ENCODE results near the gene CPSF7. TPM values are rescaled to one million over a fixed set of nuclear protein-coding genes. Genes with fewer than 3 reads are reported as not detected.
A peak's percentile ranks its signal among the peaks of the same experiment; 100 is the strongest.
"Not testable (repeated sequence)": the region's sequence is repeated elsewhere in the genome, so short reads cannot be mapped to it uniquely, and the experiment has no call there.

CPSF7 gene
- total RNA-seq, 1 donor from 2014 or later = 124 TPM

DNA sequence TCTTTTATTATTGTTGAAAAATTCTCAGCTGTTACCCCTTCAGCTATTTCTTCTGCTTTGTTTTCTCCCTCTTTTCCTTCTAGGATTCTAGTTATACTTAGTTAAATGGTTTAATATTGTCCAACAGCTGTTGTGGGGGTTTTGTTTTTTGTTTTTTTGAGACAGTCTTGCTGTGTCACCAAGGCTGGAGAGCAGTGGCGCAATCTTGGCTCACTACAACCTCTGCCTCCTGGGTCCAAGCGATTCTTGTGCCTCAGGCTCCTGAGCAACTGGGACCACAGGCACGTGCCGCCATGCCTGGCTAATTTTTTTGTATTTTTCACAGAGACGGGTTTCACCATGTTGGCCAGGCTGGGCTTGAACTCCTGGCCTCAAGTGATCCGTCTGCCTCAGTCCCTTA lies 12.8 kb upstream of the CPSF7 start:
- ATAC-seq (ENCODE audit: low read depth) (no peak), DNase-seq (no peak)
- ChIA-PET POLR2A (no interaction called here), CTCF (no interaction called here)
- Mint-ChIP-seq H3K27me3 (no peaks in the 10 kb centered on the region), H3K4me1 (no peaks in the 10 kb centered on the region), H3K36me3 (ENCODE audit: low read depth) (peaks cover 93% of the 10 kb centered on the region), H3K9me3 (no peaks in the 10 kb centered on the region), H3K27ac (no peak overlapping the region), H3K4me3 (no peak overlapping the region)
- TF ChIP-seq, protein P1, sequence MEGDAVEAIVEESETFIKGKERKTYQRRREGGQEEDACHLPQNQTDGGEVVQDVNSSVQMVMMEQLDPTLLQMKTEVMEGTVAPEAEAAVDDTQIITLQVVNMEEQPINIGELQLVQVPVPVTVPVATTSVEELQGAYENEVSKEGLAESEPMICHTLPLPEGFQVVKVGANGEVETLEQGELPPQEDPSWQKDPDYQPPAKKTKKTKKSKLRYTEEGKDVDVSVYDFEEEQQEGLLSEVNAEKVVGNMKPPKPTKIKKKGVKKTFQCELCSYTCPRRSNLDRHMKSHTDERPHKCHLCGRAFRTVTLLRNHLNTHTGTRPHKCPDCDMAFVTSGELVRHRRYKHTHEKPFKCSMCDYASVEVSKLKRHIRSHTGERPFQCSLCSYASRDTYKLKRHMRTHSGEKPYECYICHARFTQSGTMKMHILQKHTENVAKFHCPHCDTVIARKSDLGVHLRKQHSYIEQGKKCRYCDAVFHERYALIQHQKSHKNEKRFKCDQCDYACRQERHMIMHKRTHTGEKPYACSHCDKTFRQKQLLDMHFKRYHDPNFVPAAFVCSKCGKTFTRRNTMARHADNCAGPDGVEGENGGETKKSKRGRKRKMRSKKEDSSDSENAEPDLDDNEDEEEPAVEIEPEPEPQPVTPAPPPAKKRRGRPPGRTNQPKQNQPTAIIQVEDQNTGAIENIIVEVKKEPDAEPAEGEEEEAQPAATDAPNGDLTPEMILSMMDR (IDR thresholded peaks at IDR 0.05) = no peak
- intact Hi-C loops (cut with micrococcal nuclease) = no loop called here

DNA sequence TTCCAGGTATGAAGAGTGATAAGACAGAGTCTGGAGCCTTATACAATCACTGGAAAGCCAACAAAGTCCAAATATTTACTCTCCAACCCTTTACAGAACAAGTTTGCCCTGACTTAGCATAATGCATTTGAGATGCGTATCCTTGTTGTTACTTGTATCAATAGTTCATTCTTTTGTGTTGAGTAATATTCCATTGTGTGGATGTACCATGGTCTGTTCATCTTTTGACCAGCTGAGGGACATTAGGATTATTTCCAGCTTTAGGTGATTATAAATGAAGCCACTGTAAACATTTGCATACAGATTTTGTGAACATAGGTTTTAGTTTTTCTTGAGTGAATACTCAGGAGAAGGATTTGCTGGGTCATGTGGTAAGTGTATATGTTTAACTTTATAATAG lies 9.8 kb upstream of the CPSF7 start:
- no peak for ATAC-seq (ENCODE audit: low read depth)

DNA sequence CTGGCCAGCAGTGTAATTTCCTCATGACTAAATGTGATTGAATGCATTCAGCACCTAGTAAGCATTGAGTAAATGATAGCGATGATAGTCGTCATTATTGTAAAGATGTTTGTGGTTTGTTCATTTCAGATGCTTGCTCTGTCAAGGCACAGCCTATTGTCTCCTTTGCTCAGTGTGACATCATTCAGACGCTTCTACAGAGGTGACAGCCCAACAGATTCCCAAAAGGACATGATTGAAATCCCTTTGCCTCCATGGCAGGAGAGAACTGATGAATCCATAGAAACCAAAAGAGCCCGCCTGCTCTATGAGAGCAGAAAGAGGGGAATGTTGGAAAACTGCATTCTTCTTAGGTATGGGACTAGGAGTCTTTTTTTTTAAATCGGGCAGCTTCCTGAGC lies 7.7 kb upstream of the CPSF7 start:
- no peak for ATAC-seq (ENCODE audit: low read depth)
- no peak for DNase-seq
- POLR2A ChIA-PET = no interaction called here
- no peaks in the 10 kb centered on the region for H3K9me3 Mint-ChIP-seq
- peaks cover 75% of the 10 kb centered on the region for H3K36me3 Mint-ChIP-seq (ENCODE audit: low read depth)
- H3K4me3 Mint-ChIP-seq = no peak overlapping the region
- no peaks in the 10 kb centered on the region for H3K27me3 Mint-ChIP-seq
- H3K27ac Mint-ChIP-seq = no peak overlapping the region
- intact Hi-C loops (cut with micrococcal nuclease) = no loop called here
- TF ChIP-seq, protein P1 (IDR thresholded peaks at IDR 0.05) = no peak
- H3K4me1 Mint-ChIP-seq = peaks cover 25% of the 10 kb centered on the region
- CTCF ChIA-PET = interaction anchor here (4.0 kb wide), 1 partner anchor 101 kb away, joined by 29 read pairs; no protein-coding TSS in a partner anchor

More for the DNA sequence above, 9.8 kb upstream of the CPSF7 start:
- Mint-ChIP-seq H3K27me3 (no peaks in the 10 kb centered on the region), H3K4me1 (peaks cover 16% of the 10 kb centered on the region), H3K4me3 (no peak overlapping the region), H3K36me3 (ENCODE audit: low read depth) (peaks cover 85% of the 10 kb centered on the region), H3K9me3 (no peaks in the 10 kb centered on the region), H3K27ac (no peak overlapping the region)
- TF ChIP-seq, protein P1 (IDR thresholded peaks at IDR 0.05) = no peak
- no peak for DNase-seq
- intact Hi-C loops (cut with micrococcal nuclease) = no loop called here
- CTCF ChIA-PET = no interaction called here
- POLR2A ChIA-PET = interaction anchor here (1.8 kb wide), 1 partner anchor 10 kb away, joined by 5 read pairs; the partner anchor contains the start of genes CPSF7 and SDHAF2

DNA sequence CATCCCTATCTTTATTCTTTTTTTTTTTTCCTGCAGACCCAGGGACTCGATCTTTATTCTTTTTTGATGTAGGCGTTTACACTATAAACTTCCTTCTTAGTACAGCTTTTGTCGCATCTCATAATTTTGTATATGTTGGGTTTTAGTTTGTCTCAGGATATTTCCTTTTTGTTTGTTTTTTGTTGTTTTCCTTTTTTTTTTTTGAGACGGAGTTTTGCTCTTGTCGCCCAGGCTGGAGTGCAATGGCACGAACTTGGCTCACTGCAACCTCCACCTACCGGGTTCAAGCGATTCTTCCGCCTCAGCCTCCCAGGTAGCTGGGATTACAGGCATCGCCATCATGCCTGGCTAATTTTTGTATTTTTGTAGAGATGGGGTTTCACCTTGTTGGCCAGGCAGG lies 1.1 kb upstream of the CPSF7 start:
- intact Hi-C loops (cut with micrococcal nuclease); ATAC-seq (ENCODE audit: low read depth); DNase-seq; H3K27me3 Mint-ChIP-seq; H3K9me3 Mint-ChIP-seq: not testable (repeated sequence)
- peaks cover 59% of the 10 kb centered on the region for H3K4me1 Mint-ChIP-seq
- H3K4me3 Mint-ChIP-seq = peak overlapping the region; percentile 99
- ChIA-PET CTCF (interaction anchor here (2.1 kb wide), 1 partner anchor 86 kb away, joined by 4 read pairs; no protein-coding TSS in a partner anchor), POLR2A (interaction anchor here (1.0 to 3.7 kb wide), 10 partner anchors 15 to 536 kb away, joined by 3 to 50 read pairs (median 10); partner anchors contain the start of genes CYB561A3, DDB1, FTH1 and TKFC)
- H3K36me3 Mint-ChIP-seq (ENCODE audit: low read depth) = peaks cover 55% of the 10 kb centered on the region
- peak overlapping the region; percentile 99 for H3K27ac Mint-ChIP-seq

DNA sequence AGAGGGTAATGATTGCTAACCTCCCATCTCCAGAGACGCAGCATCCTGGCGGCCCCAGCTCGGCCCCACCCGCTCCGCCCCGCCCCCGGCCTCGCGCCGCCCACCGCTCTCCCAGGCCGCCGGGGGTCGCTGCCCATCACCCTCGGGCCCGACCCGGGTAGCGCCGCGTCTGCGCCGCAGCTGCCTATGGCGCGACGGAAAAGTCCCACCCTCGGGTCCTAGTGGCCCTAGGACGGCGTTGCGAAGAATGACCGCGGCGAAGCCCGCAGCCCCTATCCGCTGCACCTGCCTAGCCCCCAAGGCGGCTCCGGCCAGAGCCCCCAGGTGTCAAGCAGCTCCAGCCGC lies 457 bp downstream of the CPSF7 start:
- peaks cover 62% of the 10 kb centered on the region for H3K4me1 Mint-ChIP-seq
- no peaks in the 10 kb centered on the region for H3K27me3 Mint-ChIP-seq
- H3K4me3 Mint-ChIP-seq = peak overlapping the region; percentile 99
- H3K36me3 Mint-ChIP-seq (ENCODE audit: low read depth) = peaks cover 64% of the 10 kb centered on the region
- H3K9me3 Mint-ChIP-seq = no peaks in the 10 kb centered on the region
- ChIA-PET CTCF (interaction anchor here (1.4 to 3.2 kb wide), 4 partner anchors 37 to 93 kb away, joined by 4 to 9 read pairs (median 6); partner anchors contain the start of gene TMEM216), POLR2A (interaction anchor here (0.6 to 3.7 kb wide), 21 partner anchors 11 to 1814 kb away, joined by 3 to 50 read pairs (median 5); partner anchors contain the start of genes CYB561A3, DDB1, OSBP and TKFC)
- peak overlapping the region; percentile 99 for H3K27ac Mint-ChIP-seq
- intact Hi-C loops (cut with micrococcal nuclease) = loop anchor here (1.0 to 5.0 kb wide), 5 partner anchors 37 to 517 kb away; partner anchors contain the start of genes DDB1, TKFC, TMEM109 and TMEM216
- TF ChIP-seq, protein P1 (IDR thresholded peaks at IDR 0.05) = no peak
- ATAC-seq (ENCODE audit: low read depth) (peak; percentile 69), DNase-seq (peak; percentile 77)

Data from activated B cell treated with CpG ODN at 0.5 μM for 24 hours (primary cell).